ENCODE results near the gene ASAP3. TPM values are rescaled to one million over a fixed set of nuclear protein-coding genes. Genes with fewer than 3 reads are reported as not detected.
A peak's percentile ranks its signal among the peaks of the same experiment; 100 is the strongest.

The ASAP3 gene
- total and polyA plus RNA-seq, 2 of the 13 experiments (the other 11 are each of a cell fraction or from before 2014, with no cell fraction given), result 32.6 to 37.0 TPM

DNA sequence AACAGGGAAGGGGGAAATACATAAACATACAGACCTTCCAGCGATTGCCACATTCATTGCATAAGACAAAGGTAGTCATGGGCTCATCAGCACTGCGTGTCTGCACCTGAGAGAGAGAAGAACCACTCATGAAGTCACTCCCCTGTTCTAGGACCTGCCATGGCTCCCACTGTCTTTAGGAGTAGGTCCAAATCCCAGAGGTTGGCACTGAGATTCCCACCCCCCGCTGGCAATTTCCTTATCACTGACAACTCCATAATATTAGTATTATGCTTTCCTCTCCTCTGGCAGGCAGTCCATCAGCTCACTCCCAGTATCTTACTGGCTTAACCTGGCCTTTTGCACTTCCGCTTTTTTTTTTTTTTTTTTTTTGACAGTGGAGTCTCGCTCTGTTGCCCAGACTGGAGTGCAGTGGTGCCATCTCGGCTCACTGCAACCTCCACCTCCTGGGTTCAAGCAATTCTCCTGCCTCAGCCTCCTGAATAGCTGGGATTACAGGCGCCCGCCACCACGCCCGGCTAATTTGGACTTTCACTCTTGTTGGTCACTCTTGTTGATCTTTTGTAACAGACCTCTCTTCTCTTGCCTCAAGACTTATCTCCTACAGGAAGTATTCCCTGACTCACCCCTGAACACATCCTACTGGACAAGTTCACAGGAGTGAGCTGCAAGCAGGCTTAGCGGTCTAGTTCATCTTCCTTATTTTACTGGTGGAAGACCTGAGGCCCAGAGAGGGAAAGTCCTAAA is 99.5 kb downstream of the ASAP3 start:
- Histone ChIP-seq H2AFZ (ENCODE audit: low read length) (no peak overlapping the region), H3K27ac (ENCODE audit: extremely low read length, insufficient read depth, low read length) (peak overlapping the region; percentile 14), H3K9me3 (ENCODE audit: low read length) (no peaks in the 10 kb centered on the region), H3K4me2 (ENCODE audit: low read depth, low read length) (no peak overlapping the region), H3K9ac (ENCODE audit: insufficient read depth, low read depth, low read length) (no peak overlapping the region), H3K4me3 (replicated peaks in 1 of 3; ENCODE audit: insufficient read depth in 1 of 3, low read depth in 2 of 3, low read length in 3 of 3) (no peak overlapping the region), H3K27me3 (ENCODE audit: control insufficient read depth in 1 of 2, insufficient read depth in 2 of 2, low read length in 2 of 2) (no peaks in the 10 kb centered on the region), H4K20me1 (ENCODE audit: insufficient read depth, low read length) (no peaks in the 10 kb centered on the region), H3K79me2 (ENCODE audit: insufficient read depth, low read length) (no peaks in the 10 kb centered on the region), H3K36me3 (replicated peaks in 1 of 2; ENCODE audit: control insufficient read depth in 1 of 2, insufficient read depth in 2 of 2, low read length in 2 of 2) (peaks cover 12 to 28% of the 10 kb centered on the region in 2 experiments; a peak in 4 of 5 replicates), H3K4me1 (ENCODE audit: insufficient read depth, low read length) (peaks cover 14% of the 10 kb centered on the region)
- DNase-seq (ENCODE audit: low spot score) (peak; percentile 68), FAIRE-seq (no peak), ATAC-seq (peak; percentile 59)
- POLR2A ChIA-PET, result interaction anchor here (0.7 to 1.4 kb wide), 4 partner anchors 9 to 45 kb away, joined by 3 to 5 read pairs (median 4); partner anchors contain the start of gene HNRNPR
- CTCF ChIA-PET (ENCODE audit: low intra/inter-chr PET ratio, low total read pairs), result no interaction called here
- 70% methylated on average over 11 of the region's 11 CpGs for WGBS (ENCODE audit: low lambda C conversion rate)
- intact Hi-C loops (cut with micrococcal nuclease; ENCODE audit: unreplicated experiment), result no loop called here
- no TSS peak for BruUV-seq (replicated peaks)
- in situ Hi-C loops (cut with HindIII; ENCODE audit: extremely low pct_ligation_motif_present, low pct_unique_long_range_greater_than_20kb), result no loop called here
- TF ChIP-seq, protein P1, sequence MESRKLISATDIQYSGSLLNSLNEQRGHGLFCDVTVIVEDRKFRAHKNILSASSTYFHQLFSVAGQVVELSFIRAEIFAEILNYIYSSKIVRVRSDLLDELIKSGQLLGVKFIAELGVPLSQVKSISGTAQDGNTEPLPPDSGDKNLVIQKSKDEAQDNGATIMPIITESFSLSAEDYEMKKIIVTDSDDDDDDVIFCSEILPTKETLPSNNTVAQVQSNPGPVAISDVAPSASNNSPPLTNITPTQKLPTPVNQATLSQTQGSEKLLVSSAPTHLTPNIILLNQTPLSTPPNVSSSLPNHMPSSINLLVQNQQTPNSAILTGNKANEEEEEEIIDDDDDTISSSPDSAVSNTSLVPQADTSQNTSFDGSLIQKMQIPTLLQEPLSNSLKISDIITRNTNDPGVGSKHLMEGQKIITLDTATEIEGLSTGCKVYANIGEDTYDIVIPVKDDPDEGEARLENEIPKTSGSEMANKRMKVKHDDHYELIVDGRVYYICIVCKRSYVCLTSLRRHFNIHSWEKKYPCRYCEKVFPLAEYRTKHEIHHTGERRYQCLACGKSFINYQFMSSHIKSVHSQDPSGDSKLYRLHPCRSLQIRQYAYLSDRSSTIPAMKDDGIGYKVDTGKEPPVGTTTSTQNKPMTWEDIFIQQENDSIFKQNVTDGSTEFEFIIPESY (CRISPR knock-in tag; IDR thresholded peaks at IDR 0.05), result peak; percentile 94
- TF ChIP-seq FOSL2 (CRISPR knock-in tag; IDR thresholded peaks at IDR 0.05) (peak; percentile 55), GABPA (IDR thresholded peaks at IDR 0.05; ENCODE audit: low read depth, low read length) (no peak), GABPA (CRISPR knock-in tag; IDR thresholded peaks at IDR 0.05; ENCODE audit: low read depth) (peak; percentile 43; the same call in 1 of the 2 replicates), ZNF737 (CRISPR knock-in tag; IDR thresholded peaks at IDR 0.05; ENCODE audit: borderline replicate concordance) (no peak), ETV5 (CRISPR knock-in tag; IDR thresholded peaks at IDR 0.05; ENCODE audit: borderline replicate concordance) (peak; percentile 31; the same call in 1 of the 2 replicates)
- TF ChIP-seq, protein P2, sequence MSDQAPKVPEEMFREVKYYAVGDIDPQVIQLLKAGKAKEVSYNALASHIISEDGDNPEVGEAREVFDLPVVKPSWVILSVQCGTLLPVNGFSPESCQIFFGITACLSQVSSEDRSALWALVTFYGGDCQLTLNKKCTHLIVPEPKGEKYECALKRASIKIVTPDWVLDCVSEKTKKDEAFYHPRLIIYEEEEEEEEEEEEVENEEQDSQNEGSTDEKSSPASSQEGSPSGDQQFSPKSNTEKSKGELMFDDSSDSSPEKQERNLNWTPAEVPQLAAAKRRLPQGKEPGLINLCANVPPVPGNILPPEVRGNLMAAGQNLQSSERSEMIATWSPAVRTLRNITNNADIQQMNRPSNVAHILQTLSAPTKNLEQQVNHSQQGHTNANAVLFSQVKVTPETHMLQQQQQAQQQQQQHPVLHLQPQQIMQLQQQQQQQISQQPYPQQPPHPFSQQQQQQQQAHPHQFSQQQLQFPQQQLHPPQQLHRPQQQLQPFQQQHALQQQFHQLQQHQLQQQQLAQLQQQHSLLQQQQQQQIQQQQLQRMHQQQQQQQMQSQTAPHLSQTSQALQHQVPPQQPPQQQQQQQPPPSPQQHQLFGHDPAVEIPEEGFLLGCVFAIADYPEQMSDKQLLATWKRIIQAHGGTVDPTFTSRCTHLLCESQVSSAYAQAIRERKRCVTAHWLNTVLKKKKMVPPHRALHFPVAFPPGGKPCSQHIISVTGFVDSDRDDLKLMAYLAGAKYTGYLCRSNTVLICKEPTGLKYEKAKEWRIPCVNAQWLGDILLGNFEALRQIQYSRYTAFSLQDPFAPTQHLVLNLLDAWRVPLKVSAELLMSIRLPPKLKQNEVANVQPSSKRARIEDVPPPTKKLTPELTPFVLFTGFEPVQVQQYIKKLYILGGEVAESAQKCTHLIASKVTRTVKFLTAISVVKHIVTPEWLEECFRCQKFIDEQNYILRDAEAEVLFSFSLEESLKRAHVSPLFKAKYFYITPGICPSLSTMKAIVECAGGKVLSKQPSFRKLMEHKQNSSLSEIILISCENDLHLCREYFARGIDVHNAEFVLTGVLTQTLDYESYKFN (CRISPR knock-in tag; conservative IDR thresholded peaks at IDR 0.05), result 0 out of 2 replicates have a peak, but pooled peaks have one; percentile 23
- TF ChIP-seq, protein P3, sequence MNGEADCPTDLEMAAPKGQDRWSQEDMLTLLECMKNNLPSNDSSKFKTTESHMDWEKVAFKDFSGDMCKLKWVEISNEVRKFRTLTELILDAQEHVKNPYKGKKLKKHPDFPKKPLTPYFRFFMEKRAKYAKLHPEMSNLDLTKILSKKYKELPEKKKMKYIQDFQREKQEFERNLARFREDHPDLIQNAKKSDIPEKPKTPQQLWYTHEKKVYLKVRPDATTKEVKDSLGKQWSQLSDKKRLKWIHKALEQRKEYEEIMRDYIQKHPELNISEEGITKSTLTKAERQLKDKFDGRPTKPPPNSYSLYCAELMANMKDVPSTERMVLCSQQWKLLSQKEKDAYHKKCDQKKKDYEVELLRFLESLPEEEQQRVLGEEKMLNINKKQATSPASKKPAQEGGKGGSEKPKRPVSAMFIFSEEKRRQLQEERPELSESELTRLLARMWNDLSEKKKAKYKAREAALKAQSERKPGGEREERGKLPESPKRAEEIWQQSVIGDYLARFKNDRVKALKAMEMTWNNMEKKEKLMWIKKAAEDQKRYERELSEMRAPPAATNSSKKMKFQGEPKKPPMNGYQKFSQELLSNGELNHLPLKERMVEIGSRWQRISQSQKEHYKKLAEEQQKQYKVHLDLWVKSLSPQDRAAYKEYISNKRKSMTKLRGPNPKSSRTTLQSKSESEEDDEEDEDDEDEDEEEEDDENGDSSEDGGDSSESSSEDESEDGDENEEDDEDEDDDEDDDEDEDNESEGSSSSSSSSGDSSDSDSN (CRISPR knock-in tag; IDR thresholded peaks at IDR 0.05), result no peak
- TF ChIP-seq, protein P4, sequence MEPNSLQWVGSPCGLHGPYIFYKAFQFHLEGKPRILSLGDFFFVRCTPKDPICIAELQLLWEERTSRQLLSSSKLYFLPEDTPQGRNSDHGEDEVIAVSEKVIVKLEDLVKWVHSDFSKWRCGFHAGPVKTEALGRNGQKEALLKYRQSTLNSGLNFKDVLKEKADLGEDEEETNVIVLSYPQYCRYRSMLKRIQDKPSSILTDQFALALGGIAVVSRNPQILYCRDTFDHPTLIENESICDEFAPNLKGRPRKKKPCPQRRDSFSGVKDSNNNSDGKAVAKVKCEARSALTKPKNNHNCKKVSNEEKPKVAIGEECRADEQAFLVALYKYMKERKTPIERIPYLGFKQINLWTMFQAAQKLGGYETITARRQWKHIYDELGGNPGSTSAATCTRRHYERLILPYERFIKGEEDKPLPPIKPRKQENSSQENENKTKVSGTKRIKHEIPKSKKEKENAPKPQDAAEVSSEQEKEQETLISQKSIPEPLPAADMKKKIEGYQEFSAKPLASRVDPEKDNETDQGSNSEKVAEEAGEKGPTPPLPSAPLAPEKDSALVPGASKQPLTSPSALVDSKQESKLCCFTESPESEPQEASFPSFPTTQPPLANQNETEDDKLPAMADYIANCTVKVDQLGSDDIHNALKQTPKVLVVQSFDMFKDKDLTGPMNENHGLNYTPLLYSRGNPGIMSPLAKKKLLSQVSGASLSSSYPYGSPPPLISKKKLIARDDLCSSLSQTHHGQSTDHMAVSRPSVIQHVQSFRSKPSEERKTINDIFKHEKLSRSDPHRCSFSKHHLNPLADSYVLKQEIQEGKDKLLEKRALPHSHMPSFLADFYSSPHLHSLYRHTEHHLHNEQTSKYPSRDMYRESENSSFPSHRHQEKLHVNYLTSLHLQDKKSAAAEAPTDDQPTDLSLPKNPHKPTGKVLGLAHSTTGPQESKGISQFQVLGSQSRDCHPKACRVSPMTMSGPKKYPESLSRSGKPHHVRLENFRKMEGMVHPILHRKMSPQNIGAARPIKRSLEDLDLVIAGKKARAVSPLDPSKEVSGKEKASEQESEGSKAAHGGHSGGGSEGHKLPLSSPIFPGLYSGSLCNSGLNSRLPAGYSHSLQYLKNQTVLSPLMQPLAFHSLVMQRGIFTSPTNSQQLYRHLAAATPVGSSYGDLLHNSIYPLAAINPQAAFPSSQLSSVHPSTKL (CRISPR knock-in tag; IDR thresholded peaks at IDR 0.05), result peak; percentile 12; the same call in 1 of the 2 replicates

All from HepG2 (cell line).